Measurements from ENCODE around the gene OPRD1.

GRCh38 chr1:28895896-28896608, 84.1 kb downstream of the OPRD1 start:
- no peak for TF ChIP-seq RAD21 (IDR thresholded peaks at IDR 0.05)
- no peak for TF ChIP-seq MAX (IDR thresholded peaks at IDR 0.05)
- no peak for TF ChIP-seq EGR1 (IDR thresholded peaks at IDR 0.05; ENCODE audit: low read depth in 2 of 2)
- no peak for TF ChIP-seq CTCF (IDR thresholded peaks at IDR 0.05; ENCODE audit: low read depth, low read length, missing input control)
- TF ChIP-seq TAF1 (conservative IDR thresholded peaks at IDR 0.05) = no peak
- TF ChIP-seq SP1 (IDR thresholded peaks at IDR 0.05) = no peak
- TF ChIP-seq YY1 (IDR thresholded peaks at IDR 0.05) = no peak
- no peak for TF ChIP-seq NR2F2 (IDR thresholded peaks at IDR 0.05)
- no peak for TF ChIP-seq REST (IDR thresholded peaks at IDR 0.05)
